WTC11 (cell line): Measurements from ENCODE around the gene DYNLT3.

Experiments used
- FOXJ3 ChIP-seq: sonication (generic); formaldehyde crosslinking; IDR thresholded peaks from 2 replicates; pipeline ENCODE4 v1.9.0; 2021; ENCODE audit warnings: missing genetic modification reagents, mild to moderate bottlenecking, borderline replicate concordance
- ZNF416 ChIP-seq: fragments of 250-450 bp; sonication (Bioruptor Pico); IDR thresholded peaks from 2 replicates; pipeline ENCODE4 v1.9.0; 2021; ENCODE audit warnings: mild to moderate bottlenecking, inconsistent platforms
- TF ChIP-seq, protein P1 (sequence below): fragments of 200-600 bp; IDR thresholded peaks from 2 replicates; pipeline ENCODE4 v1.8.0; 2022; ENCODE audit warnings: antibody characterized with exemption
- TF ChIP-seq, protein P2 (sequence below): sonication (generic); formaldehyde crosslinking; IDR thresholded peaks from 2 replicates; pipeline ENCODE4 v1.8.0; 2022; ENCODE audit warnings: mild to moderate bottlenecking, missing genetic modification reagents

DNA sequence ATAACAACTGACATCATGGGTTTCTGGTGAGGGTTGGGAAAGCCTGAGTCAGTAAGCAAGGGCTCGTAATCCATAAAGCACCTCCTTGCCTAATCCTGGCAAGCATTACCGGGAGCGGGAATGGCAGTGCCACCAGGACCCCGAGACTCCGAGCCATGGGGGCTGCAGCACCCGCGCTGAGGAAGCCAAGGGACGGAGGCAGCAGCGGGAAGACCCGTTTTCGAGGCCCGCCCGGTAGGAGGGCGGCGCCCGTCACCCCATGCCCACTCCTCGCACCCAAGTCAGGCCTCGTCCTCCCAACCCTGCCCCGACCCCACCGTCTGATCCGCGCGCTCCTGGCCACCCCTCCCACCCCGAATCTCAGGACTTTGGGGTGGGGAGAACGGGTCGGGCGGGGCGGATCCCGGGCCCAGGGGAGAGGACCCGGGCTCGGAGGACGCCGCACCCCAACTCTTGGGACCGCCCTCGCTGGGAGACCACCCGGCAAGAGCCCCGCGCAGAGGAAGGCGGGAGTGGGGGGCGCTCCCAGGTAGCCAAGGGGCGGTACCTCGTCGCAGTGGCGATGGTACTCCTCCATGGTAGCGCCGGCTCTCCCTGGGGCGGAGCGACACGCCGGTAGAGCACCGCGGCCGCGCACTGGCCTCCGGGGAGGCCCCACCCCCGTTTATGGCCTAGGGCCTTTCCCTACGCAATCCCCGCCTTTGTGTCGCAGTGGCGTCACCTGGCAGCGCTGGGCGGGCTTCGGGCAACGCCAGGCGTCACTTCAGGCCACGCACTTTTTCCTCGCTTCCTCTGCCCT, at the start of gene DYNLT3:
- TF ChIP-seq, protein P1, sequence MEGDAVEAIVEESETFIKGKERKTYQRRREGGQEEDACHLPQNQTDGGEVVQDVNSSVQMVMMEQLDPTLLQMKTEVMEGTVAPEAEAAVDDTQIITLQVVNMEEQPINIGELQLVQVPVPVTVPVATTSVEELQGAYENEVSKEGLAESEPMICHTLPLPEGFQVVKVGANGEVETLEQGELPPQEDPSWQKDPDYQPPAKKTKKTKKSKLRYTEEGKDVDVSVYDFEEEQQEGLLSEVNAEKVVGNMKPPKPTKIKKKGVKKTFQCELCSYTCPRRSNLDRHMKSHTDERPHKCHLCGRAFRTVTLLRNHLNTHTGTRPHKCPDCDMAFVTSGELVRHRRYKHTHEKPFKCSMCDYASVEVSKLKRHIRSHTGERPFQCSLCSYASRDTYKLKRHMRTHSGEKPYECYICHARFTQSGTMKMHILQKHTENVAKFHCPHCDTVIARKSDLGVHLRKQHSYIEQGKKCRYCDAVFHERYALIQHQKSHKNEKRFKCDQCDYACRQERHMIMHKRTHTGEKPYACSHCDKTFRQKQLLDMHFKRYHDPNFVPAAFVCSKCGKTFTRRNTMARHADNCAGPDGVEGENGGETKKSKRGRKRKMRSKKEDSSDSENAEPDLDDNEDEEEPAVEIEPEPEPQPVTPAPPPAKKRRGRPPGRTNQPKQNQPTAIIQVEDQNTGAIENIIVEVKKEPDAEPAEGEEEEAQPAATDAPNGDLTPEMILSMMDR = no peak
- no peak for TF ChIP-seq FOXJ3 (CRISPR knock-in tag)
- no peak for TF ChIP-seq ZNF416
- TF ChIP-seq, protein P2, sequence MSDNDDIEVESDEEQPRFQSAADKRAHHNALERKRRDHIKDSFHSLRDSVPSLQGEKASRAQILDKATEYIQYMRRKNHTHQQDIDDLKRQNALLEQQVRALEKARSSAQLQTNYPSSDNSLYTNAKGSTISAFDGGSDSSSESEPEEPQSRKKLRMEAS (CRISPR knock-in tag) = peak; percentile 82
